Heart right ventricle (tissue), 16 donors: ENCODE results near the gene OGA. TPM values are rescaled to one million over a fixed set of nuclear protein-coding genes. Genes with fewer than 3 reads are reported as not detected.

Source experiments
- ATAC-seq, 8 donors: fragments of 200-7000 bp; cut with Tn5 transposase; one replicate each; pipeline ENCODE4 v1.9.1; 2020; ENCODE audit warnings: mild to moderate bottlenecking in 8 of 8, moderate library complexity in 8 of 8, moderate number of reproducible peaks in 1 of 8
- DNase-seq, 2 donors: peaks; one replicate each; pipeline ENCODE4 v3.0.0-alpha.2; 2020
- H3K27ac ChIP-seq, 10 donors: fragments of 200-600 bp; sonication (generic) in 2 of 10; one replicate each; pipeline versions ENCODE4 v1.5.0 to v1.8.0; 2020 to 2022; ENCODE audit warnings: mild to moderate bottlenecking in 3 of 10
- H3K27me3 ChIP-seq, 7 donors: fragments of 200-600 bp; one replicate each; pipeline ENCODE4 v1.8.0; 2021 to 2022; ENCODE audit warnings: mild to moderate bottlenecking in 2 of 7
- H3K36me3 ChIP-seq, 9 donors: fragments of 200-600 bp; sonication (generic) in 1 of 9; one replicate each; pipeline versions ENCODE4 v1.5.0 to v1.8.0; 2020 to 2022; ENCODE audit warnings: mild to moderate bottlenecking in 2 of 9
- H3K4me1 ChIP-seq, 9 donors: fragments of 200-600 bp; sonication (generic) in 1 of 9; one replicate each; pipeline versions ENCODE4 v1.5.0 to v1.8.0; 2020 to 2022; ENCODE audit warnings: mild to moderate bottlenecking in 4 of 9
- H3K4me3 ChIP-seq, 10 donors: fragments of 200-600 bp; sonication (generic) in 2 of 10; one replicate each; pipeline versions ENCODE4 v1.5.0 to v1.8.0; 2020 to 2022; ENCODE audit warnings: mild to moderate bottlenecking in 7 of 10, moderate library complexity in 2 of 10
- H3K9me3 ChIP-seq, 11 donors: fragments of 200-600 bp in 10 of 11; sonication (generic) in 2 of 11; one replicate each; pipeline versions ENCODE4 v1.5.0 to v1.8.0; 2013 to 2022; ENCODE audit warnings: mild to moderate bottlenecking in 2 of 11, control low read depth in 1 of 11, moderate library complexity in 1 of 11
- CTCF ChIP-seq, 9 donors: fragments of 200-600 bp; sonication (generic) in 2 of 9; IDR thresholded peaks; one replicate each; pipeline versions ENCODE4 v1.5.0 to v1.8.0; 2021 to 2022; ENCODE audit warnings: antibody characterized with exemption in 9 of 9, mild to moderate bottlenecking in 5 of 9, moderate library complexity in 1 of 9
- WGBS, 2 donors: extraction: QIAGEN DNeasy Blood & Tissue Kit; methylation state at CpG; one replicate each; pipeline ENCODE4 v1.1.7; 2013; ENCODE audit warnings: inconsistent platforms in 1 of 2; 5-methylcytosine and 5-hydroxymethylcytosine counted together
- intact Hi-C, 10 donors: fragments of 100-400 bp; cut with DNase I; formaldehyde crosslinking; loops; one replicate each; pipeline versions ENCODE4 v1.11.1 to v1.14.2; 2022
- polyA plus RNA-seq, 2 donors: library from polyadenylated mRNA; stranded (reverse); fragments of 200-250 nt; gene quantifications; one replicate each; pipeline ENCODE4 v1.2.3, GENCODE V29; 2013
- total RNA-seq, 10 donors: library from RNA; stranded (reverse); fragmentation: NEBNext Ultra II Directional in 3 of 10; extraction: Animal tissue kit (Norgen Biotek cat#: 25700) in 3 of 10; gene quantifications; one replicate each; pipeline versions ENCODE4 v1.2.1 to v1.2.4, GENCODE V29; 2021 to 2023
- donor health status: Arrhythmogenic right ventricular cardiomyopathy.
- donor health status: ischemic (EF 13 %, LVEDD 7.1; RV severe dilation, severe dysfunction).
- donor health status: healthy with polysubstance abuse.
- donor health status: DM: no; HTN: yes; CAD: no.
- donor health status: DM: no; HTN: no; CAD: no.
- donor health status: ischemic (EF 25% LVEDD 6.9; RV normal size, moderate dysfunction).
- donor health status: ischemic (EF 25% LVEDD 5.7; RV mildly dilated, moderate dysfunction).
- donor health status: healthy.
- donor health status: DM: yes; HTN: yes; CAD: no.
- donor health status: Ischemic cardiomyopathy.
- donor health status: ischemic (EF 35%, LVEDD 5.7; RV mildly dilated, moderate dysfunction).
- donor health status: nonischemic (EF 11% LVEDD 7.7; RV severe dilation, severe dysfunction).
- donor health status: DM: yes; HTN: yes; CAD: no.
- donor health status: PGD.
- donor health status: ischemic (EF 29% LVEDD 5.4; RV normal size, mild dysfunction).
- donor health status: nonischemic (EF 23%, LVEDD 6.1; RV moderate dilation, normal function).

The OGA gene
- total and polyA plus RNA-seq, 12 donors, result 28.7 to 146 (median 116) TPM

DNA sequence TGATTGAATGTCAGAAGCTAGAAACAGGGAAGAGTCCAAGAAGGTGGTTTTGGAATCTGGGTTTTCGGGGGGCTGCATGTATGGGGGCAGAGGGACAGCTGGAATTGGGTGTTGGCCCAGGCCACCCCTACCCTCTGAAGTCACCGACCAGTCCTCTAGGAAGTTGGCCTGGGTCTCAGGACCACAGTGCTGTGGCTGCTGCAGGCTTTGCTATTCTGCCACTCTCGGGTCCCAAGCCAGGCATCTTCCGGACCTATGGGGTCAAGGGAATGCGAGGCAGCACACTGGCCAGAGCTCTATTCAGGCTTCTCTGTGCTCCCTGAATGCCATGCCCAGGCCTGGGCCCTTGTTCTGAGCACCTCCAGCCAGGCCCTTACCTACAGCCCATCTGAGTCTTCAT is 55.5 kb downstream of the OGA start:
- intact Hi-C loops, result no loop called here
- no peak for ATAC-seq
- DNase-seq, result no peak
- peaks cover 0 to 35% (median 0%) of the 10 kb centered on the region in 7 donors for H3K27me3 ChIP-seq
- TF ChIP-seq CTCF (IDR thresholded peaks at IDR 0.05), result no peak
- H3K36me3 ChIP-seq, result no peaks in the 10 kb centered on the region
- H3K4me1 ChIP-seq, result no peaks in the 10 kb centered on the region
- H3K9me3 ChIP-seq, result no peaks in the 10 kb centered on the region
- H3K4me3 ChIP-seq, result no peak overlapping the region
- no peak overlapping the region for H3K27ac ChIP-seq
- WGBS, 2 donors, result 89 to 93% methylated on average over 5 of the region's 5 CpGs

GRCh38 chr10:101761226-101761625 is 57.0 kb downstream of the OGA start:
- H3K27ac ChIP-seq, result no peak overlapping the region
- no peak overlapping the region for H3K4me3 ChIP-seq
- no peak for DNase-seq
- H3K4me1 ChIP-seq, result no peaks in the 10 kb centered on the region
- H3K27me3 ChIP-seq, result peaks cover 0 to 25% (median 0%) of the 10 kb centered on the region in 7 donors
- H3K9me3 ChIP-seq, result no peaks in the 10 kb centered on the region
- intact Hi-C loops, result no loop called here
- no peak for TF ChIP-seq CTCF (IDR thresholded peaks at IDR 0.05)
- ATAC-seq, result no peak
- 76 to 86% methylated on average over 9 of the region's 9 CpGs for WGBS, 2 donors
- no peaks in the 10 kb centered on the region for H3K36me3 ChIP-seq

GRCh38 chr10:101760510-101760909 is 57.7 kb downstream of the OGA start:
- intact Hi-C loops, result no loop called here
- Histone ChIP-seq H3K36me3 (no peaks in the 10 kb centered on the region), H3K27ac (no peak overlapping the region), H3K27me3 (peaks cover 0 to 18% (median 0%) of the 10 kb centered on the region in 7 donors), H3K4me3 (no peak overlapping the region), H3K4me1 (no peaks in the 10 kb centered on the region), H3K9me3 (no peaks in the 10 kb centered on the region)
- ATAC-seq (no peak), DNase-seq (no peak)
- no peak for TF ChIP-seq CTCF (IDR thresholded peaks at IDR 0.05)
- WGBS, 2 donors, result 72 to 78% methylated on average over 3 of the region's 3 CpGs

DNA sequence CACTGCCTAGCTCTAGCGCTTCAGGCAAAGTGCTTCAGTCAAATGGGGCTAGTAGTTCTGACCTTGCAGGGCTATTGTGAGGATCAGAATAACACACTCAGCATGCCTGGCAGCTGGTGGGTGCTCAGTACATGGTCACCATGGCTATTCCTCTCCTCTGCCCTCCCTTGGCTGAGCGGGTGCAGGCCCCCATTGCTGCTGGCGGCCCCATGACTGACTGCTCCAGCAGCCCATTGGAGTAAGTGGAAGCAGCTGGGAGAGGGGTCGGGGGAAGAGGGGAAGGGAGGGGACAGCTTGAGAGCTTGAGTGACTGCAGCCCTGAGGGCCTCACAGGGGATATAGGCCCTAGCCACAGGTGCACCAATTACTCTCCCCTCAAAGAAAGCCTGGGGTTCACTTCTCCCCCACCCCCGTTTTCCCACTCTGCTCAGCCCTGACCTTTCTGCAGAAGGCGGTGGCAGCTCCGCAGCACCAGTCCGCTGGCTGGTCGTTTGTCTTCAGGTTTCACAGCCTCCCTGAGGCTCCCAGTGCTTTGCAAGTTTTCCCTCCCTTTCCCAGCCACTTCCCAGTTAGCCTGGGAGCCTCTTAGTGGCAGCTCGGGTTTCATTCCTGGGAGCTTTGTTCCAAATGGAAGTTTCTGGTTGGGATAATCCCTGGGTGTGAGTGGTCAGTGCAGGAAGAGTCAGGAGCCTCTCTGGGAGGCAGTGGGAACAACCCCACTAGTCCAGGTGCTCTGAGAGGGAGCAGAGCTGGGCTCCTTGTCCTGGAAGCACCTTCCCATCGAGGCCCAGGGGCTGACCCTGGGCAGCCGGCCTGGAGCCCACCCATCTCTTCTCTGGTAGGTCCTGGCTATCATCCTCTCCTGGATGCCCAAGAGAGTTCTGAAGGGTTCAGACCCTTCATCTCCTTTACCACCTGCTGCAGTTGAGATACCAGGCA is 58.7 kb downstream of the OGA start:
- Histone ChIP-seq H3K36me3 (no peaks in the 10 kb centered on the region), H3K27ac (no peak overlapping the region), H3K4me1 (no peaks in the 10 kb centered on the region), H3K4me3 (no peak overlapping the region), H3K9me3 (no peaks in the 10 kb centered on the region), H3K27me3 (peaks cover 0 to 15% (median 0%) of the 10 kb centered on the region in 7 donors)
- 65 to 73% methylated on average over 12 of the region's 12 CpGs for WGBS, 2 donors
- intact Hi-C loops, result no loop called here
- no peak for ATAC-seq
- no peak for DNase-seq
- TF ChIP-seq CTCF (IDR thresholded peaks at IDR 0.05), result no peak
